Gastroesophageal sphincter (tissue), 3 donors: ENCODE measurements around the gene ZCCHC14.

ENCODE experiments used
- EP300 ChIP-seq: sonication (generic); formaldehyde crosslinking; IDR thresholded peaks from one replicate; pipeline ENCODE4 v1.6.1; 2017; ENCODE audit warnings: antibody characterized with exemption, mild to moderate bottlenecking
- POLR2A ChIP-seq, 2 donors: fragments of 450-650 bp; IDR thresholded peaks; one replicate each; pipeline ENCODE4 v1.6.1; 2017; ENCODE audit warnings: antibody characterized with exemption in 2 of 2, mild to moderate bottlenecking in 2 of 2, moderate library complexity in 1 of 2
- TF ChIP-seq, protein P1 (sequence below), 4 experiments: fragments of 200-600 bp in 2 of 4; fragments of 450-650 bp in 2 of 4; sonication (generic) in 1 of 4; IDR thresholded peaks; one replicate each; pipeline ENCODE4 v1.5.1; 2017 to 2019; ENCODE audit warnings: antibody characterized with exemption in 4 of 4, mild to moderate bottlenecking in 2 of 4, moderate library complexity in 2 of 4

DNA sequence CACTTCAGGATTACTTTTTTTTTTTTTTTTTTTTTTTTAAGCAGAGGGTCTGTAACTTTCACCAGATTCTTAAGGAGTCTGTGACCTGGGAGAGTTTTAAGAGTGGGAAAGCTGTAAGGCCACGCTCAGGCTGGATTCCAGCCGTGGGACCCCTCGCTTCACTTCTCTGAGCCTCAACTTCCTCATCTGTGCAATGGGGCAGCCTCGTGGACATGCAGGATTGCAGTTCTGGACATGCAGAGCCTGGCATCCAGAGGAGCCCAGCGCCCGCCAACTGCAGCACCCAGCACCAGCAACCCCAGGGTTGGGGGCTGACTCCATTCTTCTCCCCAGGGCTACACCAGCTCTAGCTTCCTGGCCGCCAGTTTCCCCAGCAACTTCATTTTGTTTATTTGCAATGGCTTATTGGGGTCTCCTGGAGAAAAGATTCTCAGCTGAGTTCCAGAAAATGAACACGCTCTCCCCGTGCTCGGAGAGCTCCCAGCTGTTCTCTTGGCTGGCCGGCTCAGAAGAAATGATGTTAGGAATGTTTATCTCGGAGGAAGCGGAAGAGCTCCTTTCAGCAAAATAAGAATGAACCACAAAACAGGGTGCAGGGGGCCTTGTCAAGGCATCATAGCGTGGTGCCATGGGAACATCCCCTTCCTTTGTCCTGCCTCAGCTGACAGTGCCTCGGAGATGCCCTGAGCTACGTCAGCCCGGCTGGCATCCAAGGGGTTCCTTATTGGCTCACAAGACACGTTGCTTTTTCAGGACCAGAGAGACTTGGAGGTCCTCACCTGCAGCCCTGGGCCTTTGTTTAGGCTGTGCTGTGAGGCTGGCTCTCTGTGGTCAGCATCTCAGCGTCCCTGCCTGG, 22.9 kb upstream of the ZCCHC14 start:
- TF ChIP-seq, protein P1, sequence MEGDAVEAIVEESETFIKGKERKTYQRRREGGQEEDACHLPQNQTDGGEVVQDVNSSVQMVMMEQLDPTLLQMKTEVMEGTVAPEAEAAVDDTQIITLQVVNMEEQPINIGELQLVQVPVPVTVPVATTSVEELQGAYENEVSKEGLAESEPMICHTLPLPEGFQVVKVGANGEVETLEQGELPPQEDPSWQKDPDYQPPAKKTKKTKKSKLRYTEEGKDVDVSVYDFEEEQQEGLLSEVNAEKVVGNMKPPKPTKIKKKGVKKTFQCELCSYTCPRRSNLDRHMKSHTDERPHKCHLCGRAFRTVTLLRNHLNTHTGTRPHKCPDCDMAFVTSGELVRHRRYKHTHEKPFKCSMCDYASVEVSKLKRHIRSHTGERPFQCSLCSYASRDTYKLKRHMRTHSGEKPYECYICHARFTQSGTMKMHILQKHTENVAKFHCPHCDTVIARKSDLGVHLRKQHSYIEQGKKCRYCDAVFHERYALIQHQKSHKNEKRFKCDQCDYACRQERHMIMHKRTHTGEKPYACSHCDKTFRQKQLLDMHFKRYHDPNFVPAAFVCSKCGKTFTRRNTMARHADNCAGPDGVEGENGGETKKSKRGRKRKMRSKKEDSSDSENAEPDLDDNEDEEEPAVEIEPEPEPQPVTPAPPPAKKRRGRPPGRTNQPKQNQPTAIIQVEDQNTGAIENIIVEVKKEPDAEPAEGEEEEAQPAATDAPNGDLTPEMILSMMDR (IDR thresholded peaks at IDR 0.05): no peak
- TF ChIP-seq EP300 (no peak), POLR2A (IDR thresholded peaks at IDR 0.05) (no peak)
